Measurements from ENCODE around the gene DCLRE1A. TPM values are rescaled to one million over a fixed set of nuclear protein-coding genes. Genes with fewer than 3 reads are reported as not detected.

Gene DCLRE1A
- total and polyA plus RNA-seq, 2 experiments from 2014 or later, result 6.1 to 13.8 TPM

DNA sequence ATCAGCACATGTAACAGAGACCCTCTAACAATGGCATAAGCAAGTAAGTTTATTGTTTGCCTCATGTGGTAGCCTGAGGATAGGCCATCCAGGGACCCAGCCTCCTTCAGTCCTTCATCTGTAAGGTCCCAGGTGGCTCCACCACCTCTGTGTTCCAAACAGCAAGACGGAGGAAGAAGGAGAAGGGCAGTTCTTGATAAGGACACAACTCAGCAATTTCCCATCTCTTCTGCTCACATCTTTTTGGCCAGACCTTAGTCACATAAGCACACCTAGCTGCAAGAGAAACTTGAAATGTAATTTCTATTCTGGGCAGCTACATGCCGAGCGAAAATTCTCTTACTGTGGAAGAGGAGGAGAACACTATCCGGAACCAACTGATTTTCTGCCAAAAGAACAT, 33.9 kb downstream of the DCLRE1A start:
- no peaks in the 10 kb centered on the region for H3K27me3 Mint-ChIP-seq (ENCODE audit: insufficient read depth, low read depth, poor library complexity)
- peaks cover 25% of the 10 kb centered on the region for H3K4me1 Mint-ChIP-seq
- H3K27ac Mint-ChIP-seq, result peak overlapping the region; percentile 8; the same call in 1 of the 2 replicates
- TF ChIP-seq JUNB (IDR thresholded peaks at IDR 0.05; ENCODE audit: unreplicated experiment) (no peak), CREB1 (CRISPR knock-in tag; IDR thresholded peaks at IDR 0.05; ENCODE audit: low read depth) (no peak), EZH2phosphoT487 (IDR thresholded peaks at IDR 0.05; ENCODE audit: unreplicated experiment) (no peak), ZNF114 (CRISPR knock-in tag; IDR thresholded peaks at IDR 0.05) (no peak), NANOG (IDR thresholded peaks at IDR 0.05; ENCODE audit: borderline replicate concordance) (no peak), STAT1 (IDR thresholded peaks at IDR 0.05; ENCODE audit: unreplicated experiment) (no peak), POLR2AphosphoS5 (IDR thresholded peaks at IDR 0.05; ENCODE audit: low read depth) (no peak), EZH2 (IDR thresholded peaks at IDR 0.05; ENCODE audit: low read depth, unreplicated experiment) (no peak), ZNF331 (CRISPR knock-in tag; IDR thresholded peaks at IDR 0.05; ENCODE audit: low read depth) (no peak)
- TF ChIP-seq, protein P1, sequence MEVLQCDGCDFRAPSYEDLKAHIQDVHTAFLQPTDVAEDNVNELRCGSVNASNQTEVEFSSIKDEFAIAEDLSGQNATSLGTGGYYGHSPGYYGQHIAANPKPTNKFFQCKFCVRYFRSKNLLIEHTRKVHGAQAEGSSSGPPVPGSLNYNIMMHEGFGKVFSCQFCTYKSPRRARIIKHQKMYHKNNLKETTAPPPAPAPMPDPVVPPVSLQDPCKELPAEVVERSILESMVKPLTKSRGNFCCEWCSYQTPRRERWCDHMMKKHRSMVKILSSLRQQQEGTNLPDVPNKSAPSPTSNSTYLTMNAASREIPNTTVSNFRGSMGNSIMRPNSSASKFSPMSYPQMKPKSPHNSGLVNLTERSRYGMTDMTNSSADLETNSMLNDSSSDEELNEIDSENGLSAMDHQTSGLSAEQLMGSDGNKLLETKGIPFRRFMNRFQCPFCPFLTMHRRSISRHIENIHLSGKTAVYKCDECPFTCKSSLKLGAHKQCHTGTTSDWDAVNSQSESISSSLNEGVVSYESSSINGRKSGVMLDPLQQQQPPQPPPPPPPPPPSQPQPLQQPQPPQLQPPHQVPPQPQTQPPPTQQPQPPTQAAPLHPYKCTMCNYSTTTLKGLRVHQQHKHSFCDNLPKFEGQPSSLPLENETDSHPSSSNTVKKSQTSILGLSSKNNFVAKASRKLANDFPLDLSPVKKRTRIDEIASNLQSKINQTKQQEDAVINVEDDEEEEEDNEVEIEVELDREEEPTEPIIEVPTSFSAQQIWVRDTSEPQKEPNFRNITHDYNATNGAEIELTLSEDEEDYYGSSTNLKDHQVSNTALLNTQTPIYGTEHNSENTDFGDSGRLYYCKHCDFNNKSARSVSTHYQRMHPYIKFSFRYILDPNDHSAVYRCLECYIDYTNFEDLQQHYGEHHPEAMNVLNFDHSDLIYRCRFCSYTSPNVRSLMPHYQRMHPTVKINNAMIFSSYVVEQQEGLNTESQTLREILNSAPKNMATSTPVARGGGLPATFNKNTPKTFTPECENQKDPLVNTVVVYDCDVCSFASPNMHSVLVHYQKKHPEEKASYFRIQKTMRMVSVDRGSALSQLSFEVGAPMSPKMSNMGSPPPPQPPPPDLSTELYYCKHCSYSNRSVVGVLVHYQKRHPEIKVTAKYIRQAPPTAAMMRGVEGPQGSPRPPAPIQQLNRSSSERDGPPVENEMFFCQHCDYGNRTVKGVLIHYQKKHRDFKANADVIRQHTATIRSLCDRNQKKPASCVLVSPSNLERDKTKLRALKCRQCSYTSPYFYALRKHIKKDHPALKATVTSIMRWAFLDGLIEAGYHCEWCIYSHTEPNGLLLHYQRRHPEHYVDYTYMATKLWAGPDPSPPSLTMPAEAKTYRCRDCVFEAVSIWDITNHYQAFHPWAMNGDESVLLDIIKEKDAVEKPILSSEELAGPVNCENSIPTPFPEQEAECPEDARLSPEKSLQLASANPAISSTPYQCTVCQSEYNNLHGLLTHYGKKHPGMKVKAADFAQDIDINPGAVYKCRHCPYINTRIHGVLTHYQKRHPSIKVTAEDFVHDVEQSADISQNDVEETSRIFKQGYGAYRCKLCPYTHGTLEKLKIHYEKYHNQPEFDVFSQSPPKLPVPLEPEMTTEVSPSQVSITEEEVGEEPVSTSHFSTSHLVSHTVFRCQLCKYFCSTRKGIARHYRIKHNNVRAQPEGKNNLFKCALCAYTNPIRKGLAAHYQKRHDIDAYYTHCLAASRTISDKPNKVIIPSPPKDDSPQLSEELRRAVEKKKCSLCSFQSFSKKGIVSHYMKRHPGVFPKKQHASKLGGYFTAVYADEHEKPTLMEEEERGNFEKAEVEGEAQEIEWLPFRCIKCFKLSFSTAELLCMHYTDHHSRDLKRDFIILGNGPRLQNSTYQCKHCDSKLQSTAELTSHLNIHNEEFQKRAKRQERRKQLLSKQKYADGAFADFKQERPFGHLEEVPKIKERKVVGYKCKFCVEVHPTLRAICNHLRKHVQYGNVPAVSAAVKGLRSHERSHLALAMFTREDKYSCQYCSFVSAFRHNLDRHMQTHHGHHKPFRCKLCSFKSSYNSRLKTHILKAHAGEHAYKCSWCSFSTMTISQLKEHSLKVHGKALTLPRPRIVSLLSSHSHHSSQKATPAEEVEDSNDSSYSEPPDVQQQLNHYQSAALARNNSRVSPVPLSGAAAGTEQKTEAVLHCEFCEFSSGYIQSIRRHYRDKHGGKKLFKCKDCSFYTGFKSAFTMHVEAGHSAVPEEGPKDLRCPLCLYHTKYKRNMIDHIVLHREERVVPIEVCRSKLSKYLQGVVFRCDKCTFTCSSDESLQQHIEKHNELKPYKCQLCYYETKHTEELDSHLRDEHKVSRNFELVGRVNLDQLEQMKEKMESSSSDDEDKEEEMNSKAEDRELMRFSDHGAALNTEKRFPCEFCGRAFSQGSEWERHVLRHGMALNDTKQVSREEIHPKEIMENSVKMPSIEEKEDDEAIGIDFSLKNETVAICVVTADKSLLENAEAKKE (CRISPR knock-in tag; IDR thresholded peaks at IDR 0.05), result no peak
- TF ChIP-seq, protein P2, sequence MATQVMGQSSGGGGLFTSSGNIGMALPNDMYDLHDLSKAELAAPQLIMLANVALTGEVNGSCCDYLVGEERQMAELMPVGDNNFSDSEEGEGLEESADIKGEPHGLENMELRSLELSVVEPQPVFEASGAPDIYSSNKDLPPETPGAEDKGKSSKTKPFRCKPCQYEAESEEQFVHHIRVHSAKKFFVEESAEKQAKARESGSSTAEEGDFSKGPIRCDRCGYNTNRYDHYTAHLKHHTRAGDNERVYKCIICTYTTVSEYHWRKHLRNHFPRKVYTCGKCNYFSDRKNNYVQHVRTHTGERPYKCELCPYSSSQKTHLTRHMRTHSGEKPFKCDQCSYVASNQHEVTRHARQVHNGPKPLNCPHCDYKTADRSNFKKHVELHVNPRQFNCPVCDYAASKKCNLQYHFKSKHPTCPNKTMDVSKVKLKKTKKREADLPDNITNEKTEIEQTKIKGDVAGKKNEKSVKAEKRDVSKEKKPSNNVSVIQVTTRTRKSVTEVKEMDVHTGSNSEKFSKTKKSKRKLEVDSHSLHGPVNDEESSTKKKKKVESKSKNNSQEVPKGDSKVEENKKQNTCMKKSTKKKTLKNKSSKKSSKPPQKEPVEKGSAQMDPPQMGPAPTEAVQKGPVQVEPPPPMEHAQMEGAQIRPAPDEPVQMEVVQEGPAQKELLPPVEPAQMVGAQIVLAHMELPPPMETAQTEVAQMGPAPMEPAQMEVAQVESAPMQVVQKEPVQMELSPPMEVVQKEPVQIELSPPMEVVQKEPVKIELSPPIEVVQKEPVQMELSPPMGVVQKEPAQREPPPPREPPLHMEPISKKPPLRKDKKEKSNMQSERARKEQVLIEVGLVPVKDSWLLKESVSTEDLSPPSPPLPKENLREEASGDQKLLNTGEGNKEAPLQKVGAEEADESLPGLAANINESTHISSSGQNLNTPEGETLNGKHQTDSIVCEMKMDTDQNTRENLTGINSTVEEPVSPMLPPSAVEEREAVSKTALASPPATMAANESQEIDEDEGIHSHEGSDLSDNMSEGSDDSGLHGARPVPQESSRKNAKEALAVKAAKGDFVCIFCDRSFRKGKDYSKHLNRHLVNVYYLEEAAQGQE (IDR thresholded peaks at IDR 0.05; ENCODE audit: unreplicated experiment), result no peak
- TF ChIP-seq, protein P3, sequence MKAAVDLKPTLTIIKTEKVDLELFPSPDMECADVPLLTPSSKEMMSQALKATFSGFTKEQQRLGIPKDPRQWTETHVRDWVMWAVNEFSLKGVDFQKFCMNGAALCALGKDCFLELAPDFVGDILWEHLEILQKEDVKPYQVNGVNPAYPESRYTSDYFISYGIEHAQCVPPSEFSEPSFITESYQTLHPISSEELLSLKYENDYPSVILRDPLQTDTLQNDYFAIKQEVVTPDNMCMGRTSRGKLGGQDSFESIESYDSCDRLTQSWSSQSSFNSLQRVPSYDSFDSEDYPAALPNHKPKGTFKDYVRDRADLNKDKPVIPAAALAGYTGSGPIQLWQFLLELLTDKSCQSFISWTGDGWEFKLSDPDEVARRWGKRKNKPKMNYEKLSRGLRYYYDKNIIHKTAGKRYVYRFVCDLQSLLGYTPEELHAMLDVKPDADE (IDR thresholded peaks at IDR 0.05), result no peak
- TF ChIP-seq, protein P4, sequence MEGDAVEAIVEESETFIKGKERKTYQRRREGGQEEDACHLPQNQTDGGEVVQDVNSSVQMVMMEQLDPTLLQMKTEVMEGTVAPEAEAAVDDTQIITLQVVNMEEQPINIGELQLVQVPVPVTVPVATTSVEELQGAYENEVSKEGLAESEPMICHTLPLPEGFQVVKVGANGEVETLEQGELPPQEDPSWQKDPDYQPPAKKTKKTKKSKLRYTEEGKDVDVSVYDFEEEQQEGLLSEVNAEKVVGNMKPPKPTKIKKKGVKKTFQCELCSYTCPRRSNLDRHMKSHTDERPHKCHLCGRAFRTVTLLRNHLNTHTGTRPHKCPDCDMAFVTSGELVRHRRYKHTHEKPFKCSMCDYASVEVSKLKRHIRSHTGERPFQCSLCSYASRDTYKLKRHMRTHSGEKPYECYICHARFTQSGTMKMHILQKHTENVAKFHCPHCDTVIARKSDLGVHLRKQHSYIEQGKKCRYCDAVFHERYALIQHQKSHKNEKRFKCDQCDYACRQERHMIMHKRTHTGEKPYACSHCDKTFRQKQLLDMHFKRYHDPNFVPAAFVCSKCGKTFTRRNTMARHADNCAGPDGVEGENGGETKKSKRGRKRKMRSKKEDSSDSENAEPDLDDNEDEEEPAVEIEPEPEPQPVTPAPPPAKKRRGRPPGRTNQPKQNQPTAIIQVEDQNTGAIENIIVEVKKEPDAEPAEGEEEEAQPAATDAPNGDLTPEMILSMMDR (conservative IDR thresholded peaks at IDR 0.05; ENCODE audit: low read depth in 2 of 2), result no peak
- no peak overlapping the region for H3K4me3 ChIP-seq
- no peaks in the 10 kb centered on the region for H3K36me3 Mint-ChIP-seq (ENCODE audit: low read depth)
- H3K27ac ChIP-seq (ENCODE audit: low read depth), result no peak overlapping the region
- H3K4me1 ChIP-seq (ENCODE audit: insufficient read depth), result peaks cover 24% of the 10 kb centered on the region
- ATAC-seq, result no peak
- H3K79me2 ChIP-seq (replicated peaks; ENCODE audit: insufficient read depth), result no peaks in the 10 kb centered on the region
- no peaks in the 10 kb centered on the region for H3K9me2 ChIP-seq (ENCODE audit: insufficient read depth)
- 0 out of 2 replicates have a peak overlapping the region, but pooled peaks have one; percentile 53 for H3K4me2 ChIP-seq
- H3K9me3 Mint-ChIP-seq, result no peaks in the 10 kb centered on the region
- H2AFZ ChIP-seq, result peak overlapping the region; percentile 81
- no peak overlapping the region for H3K4me3 Mint-ChIP-seq
- no peaks in the 10 kb centered on the region for H4K20me1 ChIP-seq (replicated peaks; ENCODE audit: insufficient read depth)
- no peaks in the 10 kb centered on the region for H3K36me3 ChIP-seq (ENCODE audit: insufficient read depth)
- DNase-seq (ENCODE audit: low spot score), result no peak
- H3F3A ChIP-seq (replicated peaks; ENCODE audit: low read depth), result no peaks in the 10 kb centered on the region
- no peaks in the 10 kb centered on the region for H3K27me3 ChIP-seq (ENCODE audit: insufficient read depth)

All from GM23338 (cell line).